Peyer's patch (tissue), 4 donors: ENCODE results near the gene TTC14.

ENCODE experiments used
- POLR2A ChIP-seq, 2 donors: fragments of 450-650 bp; IDR thresholded peaks; one replicate each; pipeline ENCODE4 v1.5.1; 2017; ENCODE audit warnings: antibody characterized with exemption in 2 of 2, mild to moderate bottlenecking in 2 of 2, moderate library complexity in 2 of 2
- TF ChIP-seq, protein P1 (sequence below), 6 experiments: fragments of 450-650 bp in 4 of 6; fragments of 200-600 bp in 2 of 6; sonication (generic) in 1 of 6; IDR thresholded peaks; one replicate each; pipeline ENCODE4 v1.5.1; 2017 to 2019; ENCODE audit warnings: antibody characterized with exemption in 6 of 6, mild to moderate bottlenecking in 3 of 6, moderate library complexity in 1 of 6

DNA sequence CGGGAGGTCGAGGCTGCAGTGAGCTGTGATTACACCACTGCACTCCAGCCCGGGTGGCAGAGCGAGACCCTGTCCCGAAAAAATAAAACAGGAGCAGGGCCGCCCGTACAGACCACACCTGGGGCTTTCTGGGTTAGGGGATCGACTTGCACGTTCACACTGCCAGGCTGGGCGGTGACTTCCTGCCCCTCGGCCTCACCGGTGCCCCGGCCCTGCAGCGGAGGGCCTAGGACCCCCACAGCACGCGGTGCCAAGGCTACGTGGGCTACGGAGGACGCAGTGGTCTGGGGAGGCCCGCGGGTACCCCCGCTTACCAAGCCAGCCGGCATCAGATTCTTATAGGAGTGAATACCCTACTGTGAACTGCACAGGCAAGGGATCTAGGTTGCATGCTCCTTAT is 11.6 kb upstream of the TTC14 start:
- TF ChIP-seq, protein P1, sequence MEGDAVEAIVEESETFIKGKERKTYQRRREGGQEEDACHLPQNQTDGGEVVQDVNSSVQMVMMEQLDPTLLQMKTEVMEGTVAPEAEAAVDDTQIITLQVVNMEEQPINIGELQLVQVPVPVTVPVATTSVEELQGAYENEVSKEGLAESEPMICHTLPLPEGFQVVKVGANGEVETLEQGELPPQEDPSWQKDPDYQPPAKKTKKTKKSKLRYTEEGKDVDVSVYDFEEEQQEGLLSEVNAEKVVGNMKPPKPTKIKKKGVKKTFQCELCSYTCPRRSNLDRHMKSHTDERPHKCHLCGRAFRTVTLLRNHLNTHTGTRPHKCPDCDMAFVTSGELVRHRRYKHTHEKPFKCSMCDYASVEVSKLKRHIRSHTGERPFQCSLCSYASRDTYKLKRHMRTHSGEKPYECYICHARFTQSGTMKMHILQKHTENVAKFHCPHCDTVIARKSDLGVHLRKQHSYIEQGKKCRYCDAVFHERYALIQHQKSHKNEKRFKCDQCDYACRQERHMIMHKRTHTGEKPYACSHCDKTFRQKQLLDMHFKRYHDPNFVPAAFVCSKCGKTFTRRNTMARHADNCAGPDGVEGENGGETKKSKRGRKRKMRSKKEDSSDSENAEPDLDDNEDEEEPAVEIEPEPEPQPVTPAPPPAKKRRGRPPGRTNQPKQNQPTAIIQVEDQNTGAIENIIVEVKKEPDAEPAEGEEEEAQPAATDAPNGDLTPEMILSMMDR (IDR thresholded peaks at IDR 0.05) = no peak
- TF ChIP-seq POLR2A (IDR thresholded peaks at IDR 0.05) = no peak
